ENCODE results near the gene SBNO2. TPM values are rescaled to one million over a fixed set of nuclear protein-coding genes. Genes with fewer than 3 reads are reported as not detected.

The SBNO2 gene
- total and polyA plus RNA-seq, 2 donors (not counting 3 experiments of a cell fraction or from before 2014, with no cell fraction given) = 31.4 to 65.7 TPM

DNA sequence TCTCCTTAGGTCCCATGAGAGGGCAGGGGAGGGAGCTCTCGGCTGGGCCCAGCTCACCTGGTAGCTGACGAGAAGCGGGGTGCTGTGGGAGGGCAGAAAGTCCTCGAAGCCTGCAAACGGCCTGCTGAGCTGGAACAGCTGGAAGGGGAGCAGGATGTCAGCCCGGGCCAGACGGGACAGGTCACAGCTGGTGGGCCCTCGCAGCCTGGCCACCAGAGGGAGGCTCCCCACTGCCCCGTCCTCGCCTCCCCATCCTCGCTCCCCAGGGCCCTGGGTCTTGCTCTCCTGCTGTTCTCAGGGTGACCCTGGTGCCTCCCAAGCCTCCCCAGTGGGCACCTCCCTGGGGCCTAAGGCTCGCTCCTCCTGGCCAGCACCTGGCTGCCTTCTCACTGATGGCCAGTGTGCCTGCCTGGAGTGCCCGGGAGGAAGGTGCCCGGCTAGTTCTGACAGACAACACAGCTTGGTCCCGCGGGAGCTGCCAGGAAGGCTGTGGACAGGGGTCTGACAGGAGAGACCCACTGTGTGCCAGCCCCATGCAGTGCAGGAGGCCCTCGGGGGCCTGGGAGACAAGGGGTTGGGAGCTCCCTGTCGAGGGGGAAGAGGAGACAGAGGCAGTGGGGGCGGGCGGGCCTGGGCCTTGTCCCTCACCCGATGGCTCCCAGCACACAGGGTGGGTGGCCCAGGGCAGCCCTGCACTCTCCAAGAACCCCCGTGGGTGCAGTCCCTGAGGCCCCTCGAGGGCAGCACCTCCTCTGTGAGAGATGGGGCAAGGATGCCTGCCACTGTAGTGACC, 50.0 kb downstream of the SBNO2 start:
- Histone ChIP-seq H2AFZ (ENCODE audit: low read depth, low read length) (no peak overlapping the region), H3K9ac (replicated peaks; ENCODE audit: extremely low read depth, insufficient read depth, low read length) (no peak overlapping the region), H3K4me1 (ENCODE audit: control insufficient read depth, extremely low read depth, insufficient read depth, low read length) (peaks cover 15% of the 10 kb centered on the region), H3K27me3 (ENCODE audit: control insufficient read depth in 2 of 2, insufficient read depth in 2 of 2, low read length in 2 of 2) (no peaks in the 10 kb centered on the region), H3K36me3 (ENCODE audit: control insufficient read depth in 2 of 2, extremely low read depth in 1 of 2, insufficient read depth in 2 of 2, low read length in 2 of 2) (peaks cover 22 to 54% of the 10 kb centered on the region in 2 experiments), H3K4me3 (replicated peaks in 1 of 3; ENCODE audit: insufficient read depth in 1 of 3, low read depth in 1 of 3, low read length in 3 of 3) (no peak overlapping the region), H4K20me1 (replicated peaks; ENCODE audit: control insufficient read depth, extremely low read depth, insufficient read depth, low read length) (no peaks in the 10 kb centered on the region), H3K27ac (ENCODE audit: insufficient read depth, low read depth, low read length) (no peak overlapping the region), H3K79me2 (ENCODE audit: control insufficient read depth, insufficient read depth, low read length) (peaks cover 32% of the 10 kb centered on the region), H3K4me2 (ENCODE audit: insufficient read depth, low read length) (no peak overlapping the region), H3K9me3 (replicated peaks; ENCODE audit: control insufficient read depth, insufficient read depth, low read length) (no peaks in the 10 kb centered on the region), H3K9me1 (replicated peaks; ENCODE audit: control insufficient read depth, extremely low read depth, insufficient read depth, low read length) (no peaks in the 10 kb centered on the region)
- intact Hi-C loops (cut with micrococcal nuclease) = loop anchor here (1.0 to 2.0 kb wide), 2 partner anchors 11 to 51 kb away; partner anchors contain the start of gene SBNO2
- no peak for DNase-seq (ENCODE audit: low read depth, low spot score)
- BruUV-seq (replicated peaks) = no TSS peak
- no peak for FAIRE-seq
- dilution Hi-C loops (cut with MboI; ENCODE audit: extremely low pct_ligation_motif_present, low sequenced_read_pairs) = no loop called here
- ChIA-PET CTCF (interaction anchor here (2.2 kb wide), 1 partner anchor 11 kb away, joined by 15 read pairs; no protein-coding TSS in a partner anchor), POLR2A (interaction anchor here (0.7 kb wide), 1 partner anchor 23 kb away, joined by 3 read pairs; no protein-coding TSS in a partner anchor)
- TF ChIP-seq EZH2 (IDR thresholded peaks at IDR 0.05; ENCODE audit: borderline replicate concordance, low read depth, low read length, severe bottlenecking) = no peak

DNA sequence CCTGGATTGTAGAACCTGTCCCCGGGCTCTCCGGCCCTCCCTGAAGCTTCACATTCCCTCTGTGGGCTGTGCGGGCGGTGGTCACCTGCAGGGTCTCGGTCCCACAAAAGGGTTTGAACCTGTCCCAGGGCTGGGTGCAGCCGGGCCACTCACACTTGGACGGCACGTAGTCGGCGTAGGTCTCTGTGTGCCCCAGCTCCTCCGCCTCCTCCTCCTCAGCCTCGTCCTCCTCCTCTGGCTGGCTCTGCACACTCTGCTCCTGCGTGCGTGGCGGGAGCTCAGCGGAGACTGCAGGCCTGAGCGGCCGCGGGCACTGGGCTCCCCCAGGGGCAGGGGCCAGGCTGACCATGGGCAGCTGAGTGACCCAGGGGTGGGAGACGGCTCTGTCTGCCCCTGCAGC, 50.7 kb downstream of the SBNO2 start:
- peaks cover 23 to 58% of the 10 kb centered on the region in 2 experiments for H3K36me3 ChIP-seq (ENCODE audit: control insufficient read depth in 2 of 2, extremely low read depth in 1 of 2, insufficient read depth in 2 of 2, low read length in 2 of 2)
- CTCF ChIA-PET = interaction anchor here (2.2 kb wide), 1 partner anchor 10 kb away, joined by 15 read pairs; no protein-coding TSS in a partner anchor

More for the DNA sequence above, 50.7 kb downstream of the SBNO2 start:
- H3K27me3 ChIP-seq (ENCODE audit: control insufficient read depth in 2 of 2, insufficient read depth in 2 of 2, low read length in 2 of 2) = no peaks in the 10 kb centered on the region
- intact Hi-C loops (cut with micrococcal nuclease) = loop anchor here (1.0 to 2.0 kb wide), 2 partner anchors 10 to 51 kb away; partner anchors contain the start of gene SBNO2
- H3K9me3 ChIP-seq (replicated peaks; ENCODE audit: control insufficient read depth, insufficient read depth, low read length) = no peaks in the 10 kb centered on the region
- POLR2A ChIA-PET = interaction anchor here (0.8 kb wide), 1 partner anchor 10 kb away, joined by 3 read pairs; no protein-coding TSS in a partner anchor
- FAIRE-seq = no peak
- dilution Hi-C loops (cut with MboI; ENCODE audit: extremely low pct_ligation_motif_present, low sequenced_read_pairs) = no loop called here
- H3K9me1 ChIP-seq (replicated peaks; ENCODE audit: control insufficient read depth, extremely low read depth, insufficient read depth, low read length) = no peaks in the 10 kb centered on the region
- TF ChIP-seq, protein P1, sequence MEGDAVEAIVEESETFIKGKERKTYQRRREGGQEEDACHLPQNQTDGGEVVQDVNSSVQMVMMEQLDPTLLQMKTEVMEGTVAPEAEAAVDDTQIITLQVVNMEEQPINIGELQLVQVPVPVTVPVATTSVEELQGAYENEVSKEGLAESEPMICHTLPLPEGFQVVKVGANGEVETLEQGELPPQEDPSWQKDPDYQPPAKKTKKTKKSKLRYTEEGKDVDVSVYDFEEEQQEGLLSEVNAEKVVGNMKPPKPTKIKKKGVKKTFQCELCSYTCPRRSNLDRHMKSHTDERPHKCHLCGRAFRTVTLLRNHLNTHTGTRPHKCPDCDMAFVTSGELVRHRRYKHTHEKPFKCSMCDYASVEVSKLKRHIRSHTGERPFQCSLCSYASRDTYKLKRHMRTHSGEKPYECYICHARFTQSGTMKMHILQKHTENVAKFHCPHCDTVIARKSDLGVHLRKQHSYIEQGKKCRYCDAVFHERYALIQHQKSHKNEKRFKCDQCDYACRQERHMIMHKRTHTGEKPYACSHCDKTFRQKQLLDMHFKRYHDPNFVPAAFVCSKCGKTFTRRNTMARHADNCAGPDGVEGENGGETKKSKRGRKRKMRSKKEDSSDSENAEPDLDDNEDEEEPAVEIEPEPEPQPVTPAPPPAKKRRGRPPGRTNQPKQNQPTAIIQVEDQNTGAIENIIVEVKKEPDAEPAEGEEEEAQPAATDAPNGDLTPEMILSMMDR (IDR thresholded peaks at IDR 0.05; ENCODE audit: extremely low read depth in 1 of 2, insufficient read depth in 1 of 2, low read depth in 1 of 2, low read length in 2 of 2) = no peak
- TF ChIP-seq POLR2A (IDR thresholded peaks at IDR 0.05; ENCODE audit: low read depth, low read length) = no peak
- no peak for TF ChIP-seq FOS (IDR thresholded peaks at IDR 0.05; ENCODE audit: borderline replicate concordance, insufficient read depth, low read length)
- TF ChIP-seq, protein P2, sequence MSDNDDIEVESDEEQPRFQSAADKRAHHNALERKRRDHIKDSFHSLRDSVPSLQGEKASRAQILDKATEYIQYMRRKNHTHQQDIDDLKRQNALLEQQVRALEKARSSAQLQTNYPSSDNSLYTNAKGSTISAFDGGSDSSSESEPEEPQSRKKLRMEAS (IDR thresholded peaks at IDR 0.05; ENCODE audit: insufficient read depth, insufficient read length) = no peak
- no peak for TF ChIP-seq POLR2AphosphoS5 (IDR thresholded peaks at IDR 0.05; ENCODE audit: insufficient read depth, low read depth, low read length)
- TF ChIP-seq GATA2 (IDR thresholded peaks at IDR 0.05; ENCODE audit: insufficient read depth, insufficient read length, low read depth, low read length) = no peak
- TF ChIP-seq MYC (IDR thresholded peaks at IDR 0.05; ENCODE audit: low read depth, low read length) = no peak
- no peak for TF ChIP-seq JUN (IDR thresholded peaks at IDR 0.05; ENCODE audit: borderline replicate concordance, insufficient read depth, insufficient read length, low read depth)
- no peak for TF ChIP-seq EZH2 (IDR thresholded peaks at IDR 0.05; ENCODE audit: borderline replicate concordance, low read depth, low read length, severe bottlenecking)
- H3K4me2 ChIP-seq (ENCODE audit: insufficient read depth, low read length) = no peak overlapping the region
- peaks cover 15% of the 10 kb centered on the region for H3K4me1 ChIP-seq (ENCODE audit: control insufficient read depth, extremely low read depth, insufficient read depth, low read length)
- H3K4me3 ChIP-seq (replicated peaks in 1 of 3; ENCODE audit: insufficient read depth in 1 of 3, low read depth in 1 of 3, low read length in 3 of 3) = no peak overlapping the region
- BruUV-seq (replicated peaks) = no TSS peak
- H2AFZ ChIP-seq (ENCODE audit: low read depth, low read length) = no peak overlapping the region
- H3K9ac ChIP-seq (replicated peaks; ENCODE audit: extremely low read depth, insufficient read depth, low read length) = no peak overlapping the region
- DNase-seq (ENCODE audit: low read depth, low spot score) = no peak
- H3K27ac ChIP-seq (ENCODE audit: insufficient read depth, low read depth, low read length) = no peak overlapping the region
- no peaks in the 10 kb centered on the region for H4K20me1 ChIP-seq (replicated peaks; ENCODE audit: control insufficient read depth, extremely low read depth, insufficient read depth, low read length)
- H3K79me2 ChIP-seq (ENCODE audit: control insufficient read depth, insufficient read depth, low read length) = peaks cover 27% of the 10 kb centered on the region

All from endothelial cell of umbilical vein (primary cell).